Fibroblast of skin of right biceps (primary cell): Measurements from ENCODE around the gene S1PR5.

Experiments
- DNase-seq: peaks from one replicate; pipeline ENCODE4 v3.0.0-alpha.2; 2013

S1PR5 gene

GRCh38 chr19:10464456-10464855, 52.8 kb downstream of the S1PR5 start:
- DNase-seq = no peak
